Gastrocnemius medialis (tissue), 4 donors: ENCODE measurements around the gene EDC4. TPM values are rescaled to one million over a fixed set of nuclear protein-coding genes. Genes with fewer than 3 reads are reported as not detected.
A peak's percentile ranks its signal among the peaks of the same experiment; 100 is the strongest.

Source experiments
- ATAC-seq, 2 donors: fragments of 150-250 bp; one replicate each; pipeline ENCODE4 v1.9.1; 2016
- DNase-seq, 2 donors: peaks; one replicate each; pipeline ENCODE4 v3.0.0-alpha.2; 2019
- H3K27ac ChIP-seq, 4 donors: fragments of 200-600 bp; sonication (generic); 1 replicate in 1 of 4; 2 replicates in 3 of 4; pipeline ENCODE4 v1.5.1; 2016 to 2018; ENCODE audit warnings: mild to moderate bottlenecking in 2 of 4, moderate library complexity in 1 of 4
- H3K27me3 ChIP-seq, 3 donors: fragments of 200-600 bp; sonication (generic) in 2 of 3; 1 replicate in 1 of 3; 2 replicates in 2 of 3; pipeline versions ENCODE4 v1.5.1 to v1.6.0; 2016 to 2019; ENCODE audit warnings: mild to moderate bottlenecking in 1 of 3, moderate library complexity in 1 of 3
- H3K36me3 ChIP-seq, 2 donors: fragments of 200-600 bp; sonication (generic) in 1 of 2; one replicate each; pipeline ENCODE4 v1.5.1; 2017 to 2018
- H3K4me1 ChIP-seq, 2 donors: fragments of 200-600 bp; sonication (generic) in 1 of 2; one replicate each; pipeline ENCODE4 v1.5.1; 2016 to 2017; ENCODE audit warnings: mild to moderate bottlenecking in 2 of 2
- H3K4me3 ChIP-seq, 4 donors: fragments of 200-600 bp; sonication (generic) in 3 of 4; 1 replicate in 1 of 4; 2 replicates in 3 of 4; pipeline ENCODE4 v1.5.1; 2016 to 2019; ENCODE audit warnings: mild to moderate bottlenecking in 2 of 4
- H3K9me3 ChIP-seq, 3 donors: fragments of 200-600 bp; sonication (generic) in 2 of 3; 1 replicate in 1 of 3; 2 replicates in 2 of 3; pipeline ENCODE4 v1.5.1; 2016 to 2019
- CTCF ChIP-seq, 5 experiments: fragments of 450-650 bp in 3 of 5; fragments of 200-600 bp in 2 of 5; sonication (generic) in 2 of 5; IDR thresholded peaks in 4 of 5; conservative IDR thresholded peaks in 1 of 5; 1 replicate in 4 of 5; 2 replicates in 1 of 5; pipeline ENCODE4 v1.5.1; 2016 to 2019; ENCODE audit warnings: antibody characterized with exemption in 5 of 5, mild to moderate bottlenecking in 3 of 5, moderate library complexity in 3 of 5
- POLR2A ChIP-seq, 2 donors: fragments of 450-650 bp; IDR thresholded peaks; one replicate each; pipeline ENCODE4 v1.6.1; 2017; ENCODE audit warnings: antibody characterized with exemption in 2 of 2, mild to moderate bottlenecking in 2 of 2, moderate library complexity in 2 of 2
- in situ Hi-C, 4 donors: fragments of 200-750 bp; cut with MboI; loops; one replicate each; pipeline versions ENCODE4 v1.15.0 to v1.8.0; 2017; ENCODE audit warnings: low sequenced_read_pairs in 4 of 4
- intact Hi-C: fragments of 100-400 bp; cut with DNase I; formaldehyde crosslinking; loops from one replicate; pipeline ENCODE4 v1.15.1; 2023; ENCODE audit warnings: low total_unique reads
- total RNA-seq, 4 donors: library from RNA; depleted of rRNA; stranded (reverse); fragments of >200 nt; gene quantifications; one replicate each; pipeline versions ENCODE4 v1.1.0 to v1.2.3, GENCODE V29; 2016

The EDC4 gene
- total RNA-seq, 4 donors from 2014 or later: 27.5 to 58.9 (median 48.5) TPM

DNA sequence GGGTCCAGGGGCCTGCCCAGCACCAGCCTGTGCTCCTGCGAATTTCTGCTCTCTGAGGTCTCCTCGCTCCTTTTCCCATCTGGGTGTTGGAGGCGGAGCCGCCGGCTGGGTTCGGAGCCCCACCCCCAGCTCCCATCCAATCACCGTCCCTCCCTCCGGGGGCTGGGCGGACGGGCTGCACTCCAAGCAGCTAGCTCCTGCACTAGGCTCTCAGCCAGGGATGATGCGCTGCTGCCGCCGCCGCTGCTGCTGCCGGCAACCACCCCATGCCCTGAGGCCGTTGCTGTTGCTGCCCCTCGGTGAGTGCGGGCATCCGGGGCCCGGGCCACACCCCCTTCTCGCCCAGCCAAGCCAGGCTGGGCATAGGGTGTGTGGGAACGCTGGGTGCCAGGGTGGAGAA is 11.8 kb downstream of the EDC4 start, which contains the start of gene NRN1L:
Gene NRN1L (plus strand): TSS at position 202 of the 400 bp plus-strand sequence. CDS start 19 bp downstream, at position 221.
- ATAC-seq (peak; percentile 8 to 33), DNase-seq (peak; percentile 72 to 84)
- Histone ChIP-seq H3K27ac (peak within 1 kb of the TSS; percentile 87 to 95 (median 90)), H3K4me1 (peaks cover 51 to 52% of the 10 kb centered on the region in 2 donors), H3K27me3 (no peaks in the 10 kb centered on the region), H3K4me3 (peak within 1 kb of the TSS in 1 of 4 donors; percentile 34), H3K9me3 (no peaks in the 10 kb centered on the region), H3K36me3 (peaks cover 0 to 34% of the 10 kb centered on the region in 2 donors)
- intact Hi-C loops: loop anchor here (1.0 to 5.0 kb wide), 2 partner anchors 44 to 158 kb away; no protein-coding TSS in a partner anchor
- in situ Hi-C loops: loop anchor here in 1 of 4 donors (10.0 kb wide), 1 partner anchor 50 kb away; the partner anchor contains the start of genes CTRL and PSMB10
- TF ChIP-seq CTCF (IDR thresholded peaks at IDR 0.05 in 4 of 5, conservative IDR thresholded peaks at IDR 0.05 in 1 of 5): no peak
- peak in 1 of 2 donors; percentile 14 for TF ChIP-seq POLR2A (IDR thresholded peaks at IDR 0.05)

DNA sequence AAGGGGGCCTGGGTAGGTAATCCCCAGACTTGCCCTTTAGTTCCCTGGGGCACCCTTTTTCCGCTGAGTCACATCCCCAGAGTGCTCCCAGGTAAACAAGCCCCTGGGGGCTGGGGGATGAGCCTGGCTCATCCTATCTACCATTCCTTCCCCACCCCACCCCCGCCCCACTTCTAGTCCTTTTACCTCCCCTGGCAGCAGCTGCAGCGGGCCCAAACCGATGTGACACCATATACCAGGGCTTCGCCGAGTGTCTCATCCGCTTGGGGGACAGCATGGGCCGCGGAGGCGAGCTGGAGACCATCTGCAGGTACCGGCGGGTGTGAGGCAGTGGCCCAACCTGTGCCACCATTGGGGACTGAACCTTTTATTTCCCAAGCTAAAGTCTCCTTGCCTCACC is 12.7 kb downstream of the EDC4 start:
- intact Hi-C loops (no loop called here), in situ Hi-C loops (loop anchor here in 1 of 4 donors (10.0 kb wide), 1 partner anchor 49 kb away; the partner anchor contains the start of genes CTRL and PSMB10)
- H3K4me1 ChIP-seq: peaks cover 46 to 47% of the 10 kb centered on the region in 2 donors
- no peaks in the 10 kb centered on the region for H3K9me3 ChIP-seq
- TF ChIP-seq POLR2A (IDR thresholded peaks at IDR 0.05) (no peak), CTCF (IDR thresholded peaks at IDR 0.05 in 4 of 5, conservative IDR thresholded peaks at IDR 0.05 in 1 of 5) (no peak)
- DNase-seq: no peak
- H3K27me3 ChIP-seq: no peaks in the 10 kb centered on the region
- H3K4me3 ChIP-seq: no peak overlapping the region
- ATAC-seq: no peak
- peak overlapping the region; percentile 87 to 95 (median 90) for H3K27ac ChIP-seq
- H3K36me3 ChIP-seq: peaks cover 0 to 25% of the 10 kb centered on the region in 2 donors

- no peaks in the 10 kb centered on the region for H3K9me3 ChIP-seq
- intact Hi-C loops (no loop called here), in situ Hi-C loops (loop anchor here in 1 of 4 donors (10.0 kb wide), 1 partner anchor 49 kb away; the partner anchor contains the start of genes CTRL and PSMB10)
- ATAC-seq (no peak), DNase-seq (no peak)
- no peak overlapping the region for H3K4me3 ChIP-seq
- peaks cover 0 to 21% of the 10 kb centered on the region in 2 donors for H3K36me3 ChIP-seq
- H3K27me3 ChIP-seq: no peaks in the 10 kb centered on the region
- TF ChIP-seq POLR2A (IDR thresholded peaks at IDR 0.05): no peak
- no peak for TF ChIP-seq CTCF (IDR thresholded peaks at IDR 0.05 in 4 of 5, conservative IDR thresholded peaks at IDR 0.05 in 1 of 5)
- peak overlapping the region in 1 of 4 donors; percentile 90 for H3K27ac ChIP-seq
- peaks cover 41 to 43% of the 10 kb centered on the region in 2 donors for H3K4me1 ChIP-seq
Observed at GRCh38 chr16:67885976-67886375, 13.1 kb downstream of the EDC4 start.

GRCh38 chr16:67886387-67886786 is 13.5 kb downstream of the EDC4 start:
- Histone ChIP-seq H3K36me3 (peaks cover 0 to 17% of the 10 kb centered on the region in 2 donors), H3K4me1 (peaks cover 37 to 39% of the 10 kb centered on the region in 2 donors), H3K27me3 (no peaks in the 10 kb centered on the region), H3K27ac (no peak overlapping the region), H3K9me3 (no peaks in the 10 kb centered on the region), H3K4me3 (no peak overlapping the region)
- intact Hi-C loops (no loop called here), in situ Hi-C loops (loop anchor here in 1 of 4 donors (10.0 kb wide), 1 partner anchor 48 kb away; the partner anchor contains the start of genes CTRL and PSMB10)
- DNase-seq (no peak), ATAC-seq (no peak)
- TF ChIP-seq POLR2A (IDR thresholded peaks at IDR 0.05) (no peak), CTCF (IDR thresholded peaks at IDR 0.05 in 4 of 5, conservative IDR thresholded peaks at IDR 0.05 in 1 of 5) (no peak)
